HepG2 (cell line): ENCODE data around the gene ZC3H4. TPM values are rescaled to one million over a fixed set of nuclear protein-coding genes. Genes with fewer than 3 reads are reported as not detected.

Experiments used
- ATAC-seq: fragments of 200-7000 bp; cut with Tn5 transposase; 3 replicates; pipeline ENCODE4 v1.9.1; 2020; ENCODE audit warnings: mild to moderate bottlenecking, moderate library complexity
- BruUV-seq: library from RNA; stranded (reverse); fragments of 400-500 nt; replicated peaks from 2 replicates; lab custom pipeline; 2021; lab: Mats Ljungman, UMichigan
- CTCF ChIA-PET: fragments of 300-600 bp; formaldehyde crosslinking; extraction: SDS; loops from one replicate; lab custom pipeline; 2021; ENCODE audit warnings: low total read pairs, inconsistent platforms, low intra/inter-chr PET ratio; lab: Yijun Ruan, JAX
- POLR2A ChIA-PET: fragments of 350-600 bp; sonication (Branson Sonifier 250); formaldehyde crosslinking; loops from one replicate; lab custom pipeline; 2020; ENCODE audit warnings: antibody characterized with exemption, inconsistent platforms; lab: Yijun Ruan, JAX
- DNase-seq: peaks from one replicate; pipeline ENCODE4 v3.0.0-alpha.2; 2015; ENCODE audit warnings: low spot score
- FAIRE-seq: peaks from 3 replicates; lab custom pipeline; 2011; peaks lifted over from hg19 to GRCh38; lab: Jason Lieb, UNC
- H2AFZ ChIP-seq: one replicate; pipeline ENCODE4 v1.6.1; 2011; ENCODE audit warnings: low read length, inconsistent platforms
- H3K27ac ChIP-seq: fragments of 300-600 bp; 3 replicates; pipeline ENCODE4 v1.8.0; 2011; ENCODE audit warnings: mixed run types, mild to moderate bottlenecking, mixed read lengths, low read length, inconsistent platforms; ENCODE audit not compliant: insufficient read depth; ENCODE audit errors: extremely low read length
- H3K27me3 ChIP-seq, 2 experiments: fragments of 200-600 bp in 1 of 2; 2 replicates in 1 of 2; 3 replicates in 1 of 2; pipeline versions ENCODE4 v1.6.0 to v1.8.0; 2011; ENCODE audit warnings: low read length in 2 of 2, mild to moderate bottlenecking in 2 of 2, moderate library complexity in 2 of 2, inconsistent platforms in 1 of 2; ENCODE audit not compliant: insufficient read depth in 2 of 2, control insufficient read depth in 1 of 2
- H3K36me3 ChIP-seq, 2 experiments: fragments of 200-600 bp in 1 of 2; replicated peaks in 1 of 2; 2 replicates in 1 of 2; 3 replicates in 1 of 2; pipeline versions ENCODE4 v1.5.1 to v1.8.0; 2011; ENCODE audit warnings: low read length in 2 of 2, inconsistent platforms in 1 of 2; ENCODE audit not compliant: insufficient read depth in 2 of 2, control insufficient read depth in 1 of 2
- H3K4me1 ChIP-seq: 2 replicates; pipeline ENCODE4 v1.5.1; 2012; ENCODE audit warnings: low read length, inconsistent platforms; ENCODE audit not compliant: insufficient read depth
- H3K4me2 ChIP-seq: 2 replicates; pipeline ENCODE4 v1.6.0; 2011; ENCODE audit warnings: low read depth, low read length, inconsistent platforms
- H3K4me3 ChIP-seq, 3 experiments: fragments of 200-600 bp in 1 of 3; sonication (generic), shearing (Covaris generic) in 1 of 3; replicated peaks in 1 of 3; 2 replicates each; pipeline ENCODE4 v1.5.1; 2011 to 2016; ENCODE audit warnings: low read length in 3 of 3, inconsistent platforms in 2 of 3, low read depth in 2 of 3, mild to moderate bottlenecking in 2 of 3, control low read depth in 1 of 3, mixed read lengths in 1 of 3; ENCODE audit not compliant: insufficient read depth in 1 of 3
- H3K79me2 ChIP-seq: one replicate; pipeline ENCODE4 v1.6.1; 2011; ENCODE audit warnings: low read length, inconsistent platforms; ENCODE audit not compliant: insufficient read depth
- H3K9ac ChIP-seq: 2 replicates; pipeline ENCODE4 v1.6.0; 2011; ENCODE audit warnings: mild to moderate bottlenecking, low read depth, low read length, inconsistent platforms; ENCODE audit not compliant: insufficient read depth
- H3K9me3 ChIP-seq: 2 replicates; pipeline ENCODE4 v1.5.1; 2012; ENCODE audit warnings: mild to moderate bottlenecking, low read length
- H4K20me1 ChIP-seq: 2 replicates; pipeline ENCODE4 v1.6.0; 2011; ENCODE audit warnings: inconsistent platforms, mild to moderate bottlenecking, low read length, moderate library complexity; ENCODE audit not compliant: insufficient read depth
- CHD4 ChIP-seq: fragments of 200-600 bp; sonication (generic); IDR thresholded peaks from 2 replicates; pipeline ENCODE4 v1.7.0; 2017; ENCODE audit warnings: mild to moderate bottlenecking, low read length, borderline replicate concordance
- ERF ChIP-seq: IDR thresholded peaks from 2 replicates; pipeline ENCODE4 v1.6.1; 2018; ENCODE audit warnings: missing biosample characterization, missing genetic modification reagents
- MAFK ChIP-seq, 2 experiments: IDR thresholded peaks in 1 of 2; conservative IDR thresholded peaks in 1 of 2; 2 replicates each; pipeline ENCODE4 v1.6.1; 2011; ENCODE audit warnings: improper control_type of control experiment in 2 of 2, low read length in 2 of 2
- RFXANK ChIP-seq: IDR thresholded peaks from 2 replicates; pipeline ENCODE4 v1.6.1; 2016
- SP1 ChIP-seq, 2 experiments: fragments of 450-650 bp in 1 of 2; sonication (generic) in 1 of 2; formaldehyde crosslinking in 1 of 2; IDR thresholded peaks; 2 replicates each; pipeline versions ENCODE4 v1.4.0 to v1.6.1; 2016 to 2020; ENCODE audit warnings: missing genetic modification reagents in 1 of 2
- ZNF513 ChIP-seq: sonication (generic); formaldehyde crosslinking; conservative IDR thresholded peaks from 2 replicates; pipeline ENCODE4 v1.5.0; 2020; ENCODE audit warnings: missing genetic modification reagents
- ZNF629 ChIP-seq: sonication (generic); formaldehyde crosslinking; conservative IDR thresholded peaks from 2 replicates; pipeline ENCODE4 v1.5.0; 2020; ENCODE audit warnings: missing genetic modification reagents
- ZNF772 ChIP-seq: sonication (generic); formaldehyde crosslinking; IDR thresholded peaks from 2 replicates; pipeline ENCODE4 v1.5.0; 2020; ENCODE audit warnings: mild to moderate bottlenecking, missing genetic modification reagents
- WGBS: methylation state at CpG from one replicate; pipeline ENCODE4 v1.1.6; 2017; ENCODE audit warnings: low lambda C conversion rate; 5-methylcytosine and 5-hydroxymethylcytosine counted together
- in situ Hi-C: cut with HindIII; loops from 2 replicates; pipeline ENCODE4 v1.10.0; 2017; ENCODE audit warnings: low pct_unique_long_range_greater_than_20kb; ENCODE audit not compliant: extremely low pct_ligation_motif_present
- intact Hi-C: fragments of 100-400 bp; cut with micrococcal nuclease; formaldehyde crosslinking; loops from one replicate; pipeline ENCODE4 v1.10.0; 2022; ENCODE audit not compliant: unreplicated experiment
- polyA plus RNA-seq, 8 experiments: library from polyadenylated mRNA; depleted of rRNA in 3 of 8; stranded (reverse) in 7 of 8; unstranded in 1 of 8; fragments of >200 nt; fragmentation: Illumina TruSeq in 4 of 8; extraction: Trizol in 4 of 8; gene quantifications; 2 replicates each; pipeline versions ENCODE4 v1.2.1 to v1.2.3, GENCODE V29; 2011 to 2016; ENCODE audit warnings: low read depth in 4 of 8, missing spikeins in 1 of 8, mixed read lengths in 1 of 8; ENCODE audit not compliant: insufficient read depth in 1 of 8
- total RNA-seq, 5 experiments: library from RNA; depleted of rRNA; stranded (reverse); fragments of >200 nt; fragmentation: Illumina TruSeq; extraction: Trizol; gene quantifications; 2 replicates each; pipeline ENCODE4 v1.2.3, GENCODE V29; 2016; ENCODE audit warnings: low read depth in 1 of 5

Gene ZC3H4
- total and polyA plus RNA-seq, 2 of the 13 experiments (the other 11 are each of a cell fraction or from before 2014, with no cell fraction given), result 1.8 to 10.7 TPM

DNA sequence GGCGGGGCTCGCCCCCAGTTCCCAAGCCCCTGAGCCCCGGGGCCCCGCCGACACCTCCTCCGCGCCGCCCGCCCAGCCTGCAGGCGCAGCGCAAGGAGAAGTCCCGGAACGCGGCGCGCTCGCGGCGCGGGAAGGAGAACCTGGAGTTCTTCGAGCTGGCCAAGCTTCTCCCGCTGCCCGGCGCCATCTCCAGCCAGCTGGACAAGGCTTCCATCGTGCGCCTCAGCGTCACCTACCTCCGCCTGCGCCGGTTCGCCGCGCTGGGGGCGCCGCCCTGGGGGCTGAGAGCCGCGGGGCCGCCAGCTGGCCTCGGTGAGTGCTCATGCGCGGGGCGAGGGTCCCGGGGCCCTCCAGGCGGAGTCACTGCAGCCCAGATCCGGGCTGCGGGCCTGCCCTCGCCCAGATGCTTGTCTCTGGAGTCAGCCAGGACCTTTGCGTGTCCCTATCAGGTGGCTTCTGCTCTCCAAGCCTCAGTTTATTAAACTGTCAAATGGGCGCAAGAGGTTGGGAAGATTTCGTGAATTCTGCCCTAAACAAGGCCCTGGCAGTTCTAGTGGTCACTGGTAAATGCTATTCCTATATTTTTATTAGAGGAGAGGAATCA lies 91.9 kb downstream of the ZC3H4 start:
- Histone ChIP-seq H3K9me3 (no peaks in the 10 kb centered on the region), H3K36me3 (no peaks in the 10 kb centered on the region), H2AFZ (no peak overlapping the region), H3K4me2 (no peak overlapping the region), H4K20me1 (no peaks in the 10 kb centered on the region), H3K27ac (no peak overlapping the region), H3K9ac (no peak overlapping the region), H3K79me2 (no peaks in the 10 kb centered on the region), H3K4me1 (peaks cover 24% of the 10 kb centered on the region), H3K4me3 (no peak overlapping the region), H3K27me3 (peaks cover 1 to 11% of the 10 kb centered on the region in 2 experiments; a peak in 1 of 5 replicates)
- POLR2A ChIA-PET, result no interaction called here
- DNase-seq (no peak), ATAC-seq (no peak), FAIRE-seq (no peak)
- no TSS peak for BruUV-seq
- CTCF ChIA-PET, result no interaction called here
- in situ Hi-C loops, result loop anchor here (10.0 kb wide), 1 partner anchor 103 kb away; no protein-coding TSS in a partner anchor
- intact Hi-C loops, result no loop called here
- 94% methylated on average over 14 of the region's 50 CpGs for whole genome bisulfite sequencing
- TF ChIP-seq ZNF629 (CRISPR knock-in tag) (peak; percentile 90), RFXANK (CRISPR knock-in tag) (no peak), ZNF513 (CRISPR knock-in tag) (no peak), ZNF772 (CRISPR knock-in tag) (no peak), CHD4 (peak; percentile 41; the same call in 1 of the 2 replicates), ERF (CRISPR knock-in tag) (no peak), SP1 (IDR thresholded peaks at IDR 0.05) (no peak), SP1 (CRISPR knock-in tag; IDR thresholded peaks at IDR 0.05) (no peak), MAFK (conservative IDR thresholded peaks at IDR 0.05 in 1 of 2, IDR thresholded peaks at IDR 0.05 in 1 of 2; ENCODE audit: low read length in 2 of 2) (no peak)
